GM10248 (cell line): ENCODE measurements around the gene FUT7.

ENCODE experiments used
- CTCF ChIA-PET: fragments of 300-600 bp; sonication (Branson Sonifier 250); formaldehyde crosslinking; extraction: SDS; loops from one replicate; lab custom pipeline; 2021; ENCODE audit warnings: antibody characterized with exemption; lab: Yijun Ruan, JAX
- POLR2A ChIA-PET: fragments of 350-650 bp; sonication (Branson Sonifier 250); formaldehyde crosslinking; extraction: SDS; loops from one replicate; lab custom pipeline; 2020; ENCODE audit warnings: antibody characterized with exemption; lab: Yijun Ruan, JAX
- DNase-seq: peaks from one replicate; pipeline ENCODE4 v3.0.0; 2012; ENCODE audit errors: extremely low spot score
- TF ChIP-seq, protein P1 (sequence below): IDR thresholded peaks from 2 replicates; pipeline ENCODE4 v1.5.1; 2012; ENCODE audit warnings: mild to moderate bottlenecking, low read depth; ENCODE audit errors: extremely low read depth, missing control alignments, control extremely low read depth

The FUT7 gene

GRCh38 chr9:137020771-137021567 lies 10.9 kb downstream of the FUT7 start:
- TF ChIP-seq, protein P1, sequence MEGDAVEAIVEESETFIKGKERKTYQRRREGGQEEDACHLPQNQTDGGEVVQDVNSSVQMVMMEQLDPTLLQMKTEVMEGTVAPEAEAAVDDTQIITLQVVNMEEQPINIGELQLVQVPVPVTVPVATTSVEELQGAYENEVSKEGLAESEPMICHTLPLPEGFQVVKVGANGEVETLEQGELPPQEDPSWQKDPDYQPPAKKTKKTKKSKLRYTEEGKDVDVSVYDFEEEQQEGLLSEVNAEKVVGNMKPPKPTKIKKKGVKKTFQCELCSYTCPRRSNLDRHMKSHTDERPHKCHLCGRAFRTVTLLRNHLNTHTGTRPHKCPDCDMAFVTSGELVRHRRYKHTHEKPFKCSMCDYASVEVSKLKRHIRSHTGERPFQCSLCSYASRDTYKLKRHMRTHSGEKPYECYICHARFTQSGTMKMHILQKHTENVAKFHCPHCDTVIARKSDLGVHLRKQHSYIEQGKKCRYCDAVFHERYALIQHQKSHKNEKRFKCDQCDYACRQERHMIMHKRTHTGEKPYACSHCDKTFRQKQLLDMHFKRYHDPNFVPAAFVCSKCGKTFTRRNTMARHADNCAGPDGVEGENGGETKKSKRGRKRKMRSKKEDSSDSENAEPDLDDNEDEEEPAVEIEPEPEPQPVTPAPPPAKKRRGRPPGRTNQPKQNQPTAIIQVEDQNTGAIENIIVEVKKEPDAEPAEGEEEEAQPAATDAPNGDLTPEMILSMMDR: no peak
- DNase-seq: no peak
- ChIA-PET CTCF (interaction anchor here (1.1 to 5.1 kb wide), 7 partner anchors 8 to 281 kb away, joined by 3 to 39 read pairs (median 4); partner anchors contain the start of genes ABCA2 and NRARP), POLR2A (no interaction called here)

GRCh38 chr9:137019891-137020683 lies 11.8 kb downstream of the FUT7 start:
- TF ChIP-seq, protein P1: no peak
- POLR2A ChIA-PET: no interaction called here
- DNase-seq: no peak
- CTCF ChIA-PET: interaction anchor here (1.2 to 5.1 kb wide), 6 partner anchors 9 to 72 kb away, joined by 4 to 39 read pairs (median 5); partner anchors contain the start of genes ABCA2 and NPDC1

GRCh38 chr9:137018761-137019559 lies 12.9 kb downstream of the FUT7 start:
- ChIA-PET POLR2A (no interaction called here), CTCF (interaction anchor here (1.1 to 5.1 kb wide), 6 partner anchors 10 to 45 kb away, joined by 3 to 39 read pairs (median 5); partner anchors contain the start of genes ABCA2 and NPDC1)
- no peak for DNase-seq
- TF ChIP-seq, protein P1: no peak

GRCh38 chr9:137017791-137018497 lies 13.9 kb downstream of the FUT7 start:
- TF ChIP-seq, protein P1: no peak
- ChIA-PET CTCF (interaction anchor here (2.3 to 5.1 kb wide), 2 partner anchors 11 to 29 kb away, joined by 6 to 39 read pairs; partner anchors contain the start of genes ABCA2 and NPDC1), POLR2A (no interaction called here)

GRCh38 chr9:137017071-137017470 lies 14.8 kb downstream of the FUT7 start:
- no peak for DNase-seq
- TF ChIP-seq, protein P1: no peak
- POLR2A ChIA-PET: no interaction called here
- CTCF ChIA-PET: interaction anchor here (5.1 kb wide), 1 partner anchor 12 kb away, joined by 39 read pairs; the partner anchor contains the start of gene ABCA2

More at GRCh38 chr9:137017791-137018497, 13.9 kb downstream of the FUT7 start:
- no peak for DNase-seq
